ENCODE data around the gene MAGI1.
A peak's percentile ranks its signal among the peaks of the same experiment; 100 is the strongest.
"Not testable (repeated sequence)": the region's sequence is repeated elsewhere in the genome, so short reads cannot be mapped to it uniquely, and the experiment has no call there.

The MAGI1 gene

DNA sequence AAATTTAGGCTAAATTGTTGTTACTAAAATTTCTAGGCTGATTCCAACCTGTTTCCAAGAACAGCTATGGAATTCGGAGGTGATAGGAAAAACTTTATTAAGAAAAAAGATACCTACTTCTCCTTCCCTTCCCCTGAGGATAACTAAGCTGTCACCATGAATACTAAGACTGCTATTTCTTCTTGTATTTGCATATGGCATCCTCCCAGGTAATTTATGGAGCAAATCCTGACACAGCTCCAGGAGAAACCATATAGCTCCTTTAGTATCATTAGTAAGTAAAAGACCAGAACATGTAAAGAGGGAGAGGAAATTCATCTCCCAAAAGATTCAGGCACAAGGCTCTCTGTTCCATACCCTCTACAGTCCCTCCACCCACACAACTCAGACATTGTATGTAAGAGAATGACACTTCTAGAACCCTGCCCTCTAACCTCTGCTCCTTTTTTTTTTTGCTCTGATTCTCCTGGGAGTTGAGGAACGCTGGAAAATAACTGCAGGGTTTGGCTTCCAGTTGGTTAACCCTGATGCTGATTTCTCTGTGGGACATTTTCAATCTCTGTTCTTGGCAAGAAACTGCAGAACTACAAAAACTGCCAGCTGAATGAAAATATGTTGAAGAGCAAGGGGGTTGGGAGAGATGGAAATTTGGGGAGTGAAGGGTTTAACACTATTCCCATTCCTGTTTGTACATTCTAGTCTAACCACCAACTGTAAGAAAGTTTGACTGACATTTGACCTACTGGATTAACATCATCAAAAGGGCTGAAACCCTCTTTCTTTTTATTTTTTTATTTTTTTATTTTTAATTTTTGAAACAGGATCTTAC lies 14.2 kb upstream of the MAGI1 start:
- peaks cover 2% of the 10 kb centered on the region for H3K27me3 Mint-ChIP-seq
- no peak for DNase-seq
- no peaks in the 10 kb centered on the region for H3K4me1 Mint-ChIP-seq
- H3K4me3 Mint-ChIP-seq, result no peak overlapping the region
- no peak for ATAC-seq
- H3K27ac Mint-ChIP-seq, result no peak overlapping the region
- no peaks in the 10 kb centered on the region for H3K36me3 Mint-ChIP-seq (ENCODE audit: low read depth)
- no peaks in the 10 kb centered on the region for H3K9me3 Mint-ChIP-seq

DNA sequence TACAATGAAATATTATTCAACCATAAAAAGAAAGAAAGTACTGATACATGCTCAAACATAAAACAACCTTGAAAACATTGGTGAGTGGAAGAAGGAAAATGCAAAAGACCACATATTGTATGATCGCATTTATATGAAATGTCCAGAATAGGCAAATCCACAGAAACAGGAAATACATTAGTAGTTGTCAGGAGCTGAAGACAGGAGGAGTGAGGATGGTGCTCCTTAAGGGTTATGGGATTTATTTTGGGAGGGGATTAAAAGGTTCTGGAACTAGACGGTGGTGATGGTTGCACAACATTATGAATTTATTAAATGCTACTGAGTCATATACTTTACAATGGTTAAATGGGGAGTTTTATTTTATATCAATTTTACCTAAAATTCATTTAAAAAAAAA lies 12.1 kb upstream of the MAGI1 start:
- peaks cover 2% of the 10 kb centered on the region for H3K27me3 Mint-ChIP-seq
- no peaks in the 10 kb centered on the region for H3K36me3 Mint-ChIP-seq (ENCODE audit: low read depth)
- no peaks in the 10 kb centered on the region for H3K4me1 Mint-ChIP-seq
- no peak overlapping the region for H3K27ac Mint-ChIP-seq
- H3K9me3 Mint-ChIP-seq, result no peaks in the 10 kb centered on the region
- H3K4me3 Mint-ChIP-seq, result no peak overlapping the region
- ATAC-seq (no peak), DNase-seq (no peak)

DNA sequence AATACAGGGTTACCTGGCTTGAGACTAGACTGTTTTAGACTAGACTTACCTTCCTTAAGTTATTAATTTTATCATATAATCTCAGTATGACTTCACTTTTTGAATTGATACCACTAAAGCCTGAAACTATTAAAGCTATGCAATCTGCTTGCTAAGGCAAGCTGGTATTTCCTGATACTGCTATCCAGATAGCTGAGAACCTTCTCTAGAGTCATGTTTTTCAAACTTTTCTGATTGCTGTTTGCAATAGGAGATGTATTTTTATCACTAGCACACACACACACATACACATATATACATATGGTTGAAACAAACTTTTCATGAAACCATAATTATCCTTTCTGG lies 9.3 kb upstream of the MAGI1 start:
- Mint-ChIP-seq H3K9me3 (no peaks in the 10 kb centered on the region), H3K27ac (no peak overlapping the region), H3K36me3 (ENCODE audit: low read depth) (no peaks in the 10 kb centered on the region), H3K4me3 (no peak overlapping the region), H3K4me1 (no peaks in the 10 kb centered on the region), H3K27me3 (peaks cover 3% of the 10 kb centered on the region)
- DNase-seq, result no peak
- no peak for ATAC-seq

DNA sequence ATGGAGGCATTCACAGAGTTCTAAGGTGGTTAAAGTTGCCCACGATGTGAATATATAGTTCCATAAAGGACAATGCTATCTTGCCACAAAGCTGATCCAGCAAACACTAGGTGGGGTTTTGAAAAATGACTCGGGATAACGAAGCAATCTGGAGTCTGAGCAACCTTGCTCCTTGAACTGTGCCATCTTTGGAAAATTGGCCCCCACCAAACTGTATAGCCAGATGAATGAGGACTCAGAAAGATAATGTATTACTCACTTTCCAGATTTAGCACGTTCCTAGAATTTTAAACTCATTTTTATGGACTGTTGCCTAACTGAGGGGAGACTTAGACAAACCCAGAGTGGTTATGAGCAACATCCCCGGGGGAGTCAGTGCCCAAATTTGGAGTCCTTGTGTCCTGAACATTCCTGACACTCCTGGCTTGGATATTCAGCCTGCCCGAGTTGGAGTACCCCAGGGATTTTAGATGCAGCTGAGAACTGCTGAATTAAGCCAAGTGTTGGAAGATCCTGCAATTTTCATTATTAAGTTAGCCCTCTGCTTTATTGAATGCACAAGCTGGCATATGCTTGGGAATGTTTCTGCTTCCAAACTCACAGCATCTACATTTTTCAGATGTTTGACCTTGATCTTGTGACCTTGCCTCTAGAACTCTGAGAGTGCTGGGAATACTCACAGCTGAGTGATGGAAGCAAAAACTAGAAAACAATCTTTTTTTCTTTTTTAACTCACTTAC lies 8.8 kb upstream of the MAGI1 start:
- Mint-ChIP-seq H3K4me3 (no peak overlapping the region), H3K27me3 (peaks cover 5% of the 10 kb centered on the region), H3K4me1 (no peaks in the 10 kb centered on the region), H3K9me3 (no peaks in the 10 kb centered on the region), H3K27ac (no peak overlapping the region), H3K36me3 (ENCODE audit: low read depth) (no peaks in the 10 kb centered on the region)
- no peak for ATAC-seq
- no peak for DNase-seq

DNA sequence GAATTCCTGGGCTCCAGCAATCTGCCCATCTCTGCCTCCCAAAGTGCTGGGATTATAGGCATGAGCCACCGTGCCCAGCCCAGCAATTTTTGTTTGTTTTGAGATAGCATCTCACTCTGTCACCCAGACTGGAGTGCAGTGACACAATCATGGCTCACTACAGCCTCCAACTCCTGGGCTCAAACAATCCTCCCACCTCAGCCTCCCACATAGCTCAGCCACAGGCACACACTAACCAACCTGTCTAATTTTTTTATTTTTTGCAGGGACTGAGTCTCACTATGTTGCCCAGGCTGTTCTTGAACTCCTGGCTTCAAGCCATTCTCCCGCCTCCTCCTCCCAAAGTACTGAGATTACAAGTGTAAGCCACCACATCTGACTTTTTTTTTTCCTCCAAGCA lies 7.6 kb upstream of the MAGI1 start:
- not testable (repeated sequence) for H3K9me3 Mint-ChIP-seq; DNase-seq; H3K4me3 Mint-ChIP-seq; H3K36me3 Mint-ChIP-seq (ENCODE audit: low read depth); ATAC-seq; H3K4me1 Mint-ChIP-seq; H3K27ac Mint-ChIP-seq
- peaks cover 13% of the 10 kb centered on the region for H3K27me3 Mint-ChIP-seq

DNA sequence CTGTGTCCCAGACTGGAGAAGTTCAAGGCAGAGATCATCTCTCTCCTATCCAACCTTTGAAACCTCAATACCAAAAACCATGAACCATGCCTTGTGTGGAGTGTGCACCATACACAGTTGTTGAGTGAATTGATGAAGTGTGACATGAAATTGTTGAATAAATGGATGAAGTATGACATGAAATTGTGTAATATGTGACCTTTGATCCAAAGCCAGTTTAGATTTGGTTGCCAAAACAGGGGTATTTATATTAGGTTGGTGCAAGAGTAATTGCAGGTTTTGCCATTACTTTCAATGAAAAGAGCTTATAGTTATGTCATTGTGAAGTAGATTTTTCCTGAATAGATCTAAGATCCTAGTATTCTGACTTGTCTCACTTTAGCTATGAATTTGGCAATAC lies 3.1 kb upstream of the MAGI1 start:
- Mint-ChIP-seq H3K9me3 (no peaks in the 10 kb centered on the region), H3K4me1 (peaks cover 13% of the 10 kb centered on the region), H3K27ac (no peak overlapping the region), H3K27me3 (peaks cover 51% of the 10 kb centered on the region), H3K4me3 (no peak overlapping the region), H3K36me3 (ENCODE audit: low read depth) (no peaks in the 10 kb centered on the region)
- DNase-seq, result no peak
- ATAC-seq, result no peak

DNA sequence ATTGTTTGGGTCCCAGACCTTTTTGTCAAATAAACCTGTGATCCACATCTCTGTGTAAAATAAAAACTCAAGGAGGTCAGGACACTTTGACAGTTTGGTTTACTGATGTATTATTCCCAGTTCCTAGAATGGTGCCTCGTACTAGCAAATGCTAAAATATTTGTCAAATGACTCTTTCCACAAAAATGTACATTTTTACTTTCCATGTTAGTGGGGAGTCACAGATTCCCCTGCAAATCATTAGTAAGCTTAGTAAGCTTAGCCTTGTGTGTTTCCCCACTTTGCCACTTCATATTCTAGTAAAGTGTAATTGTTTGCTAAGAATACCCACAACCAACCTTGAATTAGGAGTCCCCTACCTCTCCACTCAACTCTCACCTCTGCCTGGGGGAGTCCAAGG lies 2.4 kb upstream of the MAGI1 start:
- Mint-ChIP-seq H3K27ac (no peak overlapping the region), H3K4me1 (peaks cover 13% of the 10 kb centered on the region), H3K36me3 (ENCODE audit: low read depth) (no peaks in the 10 kb centered on the region), H3K9me3 (no peaks in the 10 kb centered on the region), H3K27me3 (peaks cover 57% of the 10 kb centered on the region), H3K4me3 (no peak overlapping the region)
- DNase-seq, result no peak
- ATAC-seq, result no peak

DNA sequence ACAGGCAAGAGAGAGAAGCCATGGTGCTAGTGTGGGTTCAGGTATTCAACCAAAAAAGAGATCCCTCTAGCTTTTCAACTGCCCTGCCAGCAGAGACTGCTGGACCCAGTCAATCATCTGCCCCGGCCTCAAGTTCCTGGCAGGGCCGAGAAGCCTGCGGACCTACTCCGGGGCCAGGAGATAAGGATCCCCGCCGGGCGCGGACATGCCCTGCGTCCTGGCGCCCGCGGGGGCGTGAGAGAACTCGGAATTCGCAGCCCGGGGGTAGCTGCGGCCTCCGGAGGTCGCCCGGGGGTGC lies 821 bp upstream of the MAGI1 start:
- peaks cover 65% of the 10 kb centered on the region for H3K27me3 Mint-ChIP-seq
- H3K4me3 Mint-ChIP-seq, result no peak overlapping the region
- H3K9me3 Mint-ChIP-seq, result no peaks in the 10 kb centered on the region
- DNase-seq (no peak), ATAC-seq (no peak)
- H3K36me3 Mint-ChIP-seq (ENCODE audit: low read depth), result no peaks in the 10 kb centered on the region
- H3K4me1 Mint-ChIP-seq, result peaks cover 13% of the 10 kb centered on the region
- H3K27ac Mint-ChIP-seq, result no peak overlapping the region

DNA sequence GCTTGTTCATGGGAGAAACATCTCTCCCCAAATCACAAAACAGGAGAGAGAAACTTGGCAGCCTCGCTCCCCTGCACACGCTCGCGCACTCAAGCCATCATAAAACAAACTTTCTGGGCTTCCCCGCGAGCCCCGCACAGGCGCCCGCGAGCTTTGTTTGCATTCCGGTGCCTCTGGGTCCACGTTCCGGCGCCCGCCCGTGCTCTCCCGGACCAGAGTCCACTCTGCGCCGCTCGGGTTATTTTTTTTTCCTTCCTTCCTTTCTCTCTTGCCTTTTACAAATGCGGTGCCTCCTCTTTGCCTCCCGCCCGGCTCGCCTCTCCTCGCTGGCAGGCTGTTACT lies 363 bp downstream of the MAGI1 start:
- peaks cover 63% of the 10 kb centered on the region for H3K27me3 Mint-ChIP-seq

DNA sequence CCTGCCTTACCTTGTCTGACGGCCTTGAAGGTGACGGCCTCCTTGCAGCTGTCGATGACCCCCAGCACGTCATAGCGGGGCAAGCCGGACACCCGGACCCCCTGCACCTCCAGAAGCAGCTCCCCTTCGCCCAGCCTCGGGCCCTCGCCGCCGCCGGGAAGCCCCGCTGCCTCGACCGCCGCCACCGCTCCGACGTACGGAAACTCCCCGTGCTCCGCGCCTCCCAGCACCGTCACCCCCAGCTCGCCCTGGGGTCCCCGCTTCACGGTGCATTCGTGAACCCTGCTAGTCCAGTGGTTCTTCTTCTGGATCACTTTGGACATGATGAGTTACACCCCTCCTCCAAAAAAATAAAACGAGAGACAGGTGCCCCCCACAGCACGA lies 740 bp downstream of the MAGI1 start:
- Mint-ChIP-seq H3K36me3 (ENCODE audit: low read depth) (no peaks in the 10 kb centered on the region), H3K27ac (peak overlapping the region; percentile 11), H3K9me3 (no peaks in the 10 kb centered on the region), H3K4me3 (peak overlapping the region; percentile 83), H3K27me3 (peaks cover 65% of the 10 kb centered on the region), H3K4me1 (peaks cover 19% of the 10 kb centered on the region)
- DNase-seq (peak; percentile 10), ATAC-seq (no peak)

More for the DNA sequence above, 363 bp downstream of the MAGI1 start:
- no peaks in the 10 kb centered on the region for H3K9me3 Mint-ChIP-seq
- DNase-seq (no peak), ATAC-seq (no peak)
- peak overlapping the region; percentile 11 for H3K27ac Mint-ChIP-seq
- H3K4me1 Mint-ChIP-seq, result peaks cover 17% of the 10 kb centered on the region
- H3K4me3 Mint-ChIP-seq, result peak overlapping the region; percentile 83
- H3K36me3 Mint-ChIP-seq (ENCODE audit: low read depth), result no peaks in the 10 kb centered on the region

DNA sequence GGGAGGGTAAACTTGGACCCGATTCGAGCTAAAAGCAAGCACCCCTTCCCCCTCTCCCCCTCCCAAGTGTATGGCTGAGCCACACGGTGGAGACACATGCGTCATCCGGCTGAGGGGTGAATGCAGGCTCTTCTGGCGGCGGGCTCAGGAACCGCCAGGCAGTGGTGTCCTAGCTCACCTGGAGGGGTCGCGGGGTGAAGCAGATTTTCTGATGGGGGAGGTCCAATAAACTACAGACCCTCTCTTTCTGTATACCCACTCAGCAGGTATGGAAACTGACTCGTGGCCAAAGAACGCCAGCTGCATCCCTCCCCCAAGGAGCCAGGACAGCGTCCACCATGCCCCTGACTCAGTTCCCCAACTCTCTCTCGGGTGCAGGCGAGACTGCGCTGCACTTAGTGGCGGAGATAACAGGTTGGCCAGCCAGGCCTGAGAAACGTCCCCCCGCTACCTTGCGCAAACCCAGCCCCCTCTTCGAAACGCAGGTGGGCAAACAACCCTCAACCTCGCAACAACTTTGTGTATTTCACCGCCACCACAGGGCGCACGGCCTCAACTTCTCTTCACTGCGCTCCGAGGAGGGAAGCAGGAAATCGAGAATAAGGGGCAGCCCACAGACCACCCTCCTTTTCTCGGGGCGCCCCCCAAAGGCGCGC lies 1.3 kb downstream of the MAGI1 start:
- Mint-ChIP-seq H3K4me1 (peaks cover 19% of the 10 kb centered on the region), H3K36me3 (ENCODE audit: low read depth) (no peaks in the 10 kb centered on the region), H3K4me3 (peak overlapping the region; percentile 83), H3K9me3 (no peaks in the 10 kb centered on the region), H3K27ac (no peak overlapping the region), H3K27me3 (peaks cover 63% of the 10 kb centered on the region)
- no peak for DNase-seq
- no peak for ATAC-seq

DNA sequence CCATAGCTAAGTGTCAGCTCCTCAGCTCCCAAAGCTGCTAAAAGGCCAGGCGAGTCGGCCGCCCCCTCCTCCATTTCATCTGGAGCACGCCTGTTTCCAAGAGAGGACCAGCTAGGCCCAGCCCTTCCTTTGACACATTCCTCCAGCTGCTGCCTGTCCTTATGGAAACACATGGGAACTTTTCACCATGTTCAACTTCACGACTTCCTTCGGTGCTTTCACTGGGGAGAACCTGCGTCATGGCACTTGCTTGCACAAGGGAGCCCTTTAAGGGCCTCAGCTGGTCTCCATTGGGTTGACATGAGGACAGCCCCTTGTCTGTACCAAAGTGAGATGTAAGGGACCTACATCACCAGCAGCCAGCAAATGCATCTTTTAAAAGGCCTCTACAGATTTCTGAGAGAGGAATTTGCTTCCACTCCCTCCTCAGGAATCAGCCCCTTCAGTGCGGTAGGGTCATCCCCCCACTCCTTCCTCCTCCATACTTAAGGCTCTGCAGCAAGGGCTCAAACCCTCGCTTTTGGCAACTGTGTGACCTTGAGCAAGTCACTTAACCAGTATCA lies 2.1 kb downstream of the MAGI1 start:
- ATAC-seq, result no peak
- no peaks in the 10 kb centered on the region for H3K9me3 Mint-ChIP-seq
- H3K36me3 Mint-ChIP-seq (ENCODE audit: low read depth), result no peaks in the 10 kb centered on the region
- H3K4me3 Mint-ChIP-seq, result no peak overlapping the region
- DNase-seq, result no peak
- H3K4me1 Mint-ChIP-seq, result peaks cover 19% of the 10 kb centered on the region
- H3K27me3 Mint-ChIP-seq, result peaks cover 61% of the 10 kb centered on the region
- no peak overlapping the region for H3K27ac Mint-ChIP-seq

DNA sequence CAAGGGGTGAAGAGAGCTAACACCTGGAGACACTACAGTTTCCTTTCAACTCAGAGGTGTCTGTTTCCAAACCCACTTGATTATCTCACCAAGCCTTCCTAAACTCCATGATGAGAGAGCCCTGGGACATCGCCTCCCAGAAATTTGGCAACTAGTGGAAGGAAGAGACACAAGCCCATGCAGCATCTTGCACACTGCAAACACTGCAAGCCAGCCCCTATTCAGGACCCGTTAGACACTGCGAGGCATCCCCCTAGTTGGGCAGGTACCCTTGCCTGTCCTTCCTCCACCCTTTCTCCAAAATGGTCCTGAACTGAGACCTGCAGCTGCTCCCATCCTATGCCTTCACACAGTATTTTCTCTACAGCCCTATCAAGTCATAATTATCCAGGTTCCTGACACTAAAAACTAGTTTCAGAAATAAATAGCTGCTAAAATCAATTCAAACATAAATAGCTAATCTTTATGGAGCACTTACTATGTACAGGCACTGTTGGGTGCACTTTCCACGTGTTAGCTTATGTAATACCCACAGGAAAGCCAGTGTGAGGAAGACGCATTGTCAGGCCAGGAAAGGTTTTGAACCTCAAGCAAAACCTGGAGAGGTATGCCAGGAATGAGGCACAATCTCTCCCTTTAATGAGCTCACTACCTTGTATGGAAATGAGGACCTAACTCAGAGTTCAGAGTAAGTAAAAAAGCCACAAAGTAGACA lies 2.8 kb downstream of the MAGI1 start:
- H3K9me3 Mint-ChIP-seq, result no peaks in the 10 kb centered on the region
- peaks cover 1% of the 10 kb centered on the region for H3K36me3 Mint-ChIP-seq (ENCODE audit: low read depth)
- H3K4me1 Mint-ChIP-seq, result peaks cover 19% of the 10 kb centered on the region
- no peak overlapping the region for H3K4me3 Mint-ChIP-seq
- DNase-seq (no peak), ATAC-seq (no peak)
- H3K27ac Mint-ChIP-seq, result no peak overlapping the region
- peaks cover 59% of the 10 kb centered on the region for H3K27me3 Mint-ChIP-seq

DNA sequence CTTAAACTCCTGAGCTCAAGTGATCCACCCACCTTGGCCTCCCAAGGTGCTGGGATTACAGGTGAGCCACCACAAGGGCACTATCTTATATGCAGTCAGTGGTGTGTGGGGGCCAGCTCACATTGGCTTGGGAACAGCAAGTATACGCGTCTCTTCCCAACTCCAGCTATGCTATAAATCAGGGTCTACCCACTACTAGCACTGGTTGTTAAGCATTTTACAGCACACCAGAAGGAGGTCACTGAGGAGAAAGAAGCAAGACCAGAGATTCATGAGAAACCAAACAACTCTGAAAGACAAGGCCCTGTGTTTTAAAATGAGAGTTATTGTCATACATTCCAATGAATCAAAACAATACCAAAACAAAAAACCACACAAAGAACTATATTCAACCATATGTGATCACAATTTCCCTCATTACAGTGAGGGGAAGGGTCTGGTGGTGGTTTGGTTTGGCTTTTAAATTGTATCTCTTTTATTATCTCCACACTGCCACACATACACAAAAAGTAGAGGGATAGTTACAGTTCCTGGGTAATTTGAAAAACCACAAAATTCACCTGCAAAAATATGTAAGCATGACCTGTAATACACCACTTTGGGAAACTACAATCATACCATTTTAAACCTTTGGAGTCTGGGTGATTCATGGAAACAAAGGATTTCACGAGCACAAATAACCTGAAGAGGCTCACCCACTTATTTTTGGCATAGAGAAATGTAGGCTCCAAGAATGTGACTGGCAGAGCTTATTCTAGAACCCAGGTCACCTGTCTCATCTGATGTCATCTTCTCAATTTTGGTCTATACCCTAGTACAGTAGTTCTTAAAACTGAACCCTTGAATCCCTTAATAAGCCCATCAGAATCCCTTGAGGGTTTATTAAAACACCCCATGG lies 5.2 kb downstream of the MAGI1 start:
- DNase-seq (no peak), ATAC-seq (peak; percentile 45)
- no peak overlapping the region for H3K4me3 Mint-ChIP-seq
- peaks cover 38% of the 10 kb centered on the region for H3K27me3 Mint-ChIP-seq
- H3K36me3 Mint-ChIP-seq (ENCODE audit: low read depth), result peaks cover 1% of the 10 kb centered on the region
- peak overlapping the region; percentile 47 for H3K27ac Mint-ChIP-seq
- peaks cover 17% of the 10 kb centered on the region for H3K4me1 Mint-ChIP-seq
- H3K9me3 Mint-ChIP-seq, result no peaks in the 10 kb centered on the region

All from activated naive CD8-positive, alpha-beta T cell treated with anti-CD3 and anti-CD28 coated beads, Interleukin-2, amount 50 U/mL, for 24 hours (primary cell).